HG02938 (cell line): ENCODE measurements around the gene GUK1.
"Not testable (repeated sequence)": the region's sequence is repeated elsewhere in the genome, so short reads cannot be mapped to it uniquely, and the experiment has no call there.

Experiments used
- ATAC-seq: cut with Tn5 transposase; IDR thresholded peaks from one replicate; pipeline ENCODE4 v1.9.1; 2021; ENCODE audit warnings: mild to moderate bottlenecking, moderate library complexity; ENCODE audit not compliant: unreplicated experiment

The GUK1 gene

GRCh38 chr1:228104526-228105269 lies 35.4 kb upstream of the GUK1 start:
- no peak for ATAC-seq

- ATAC-seq: no peak
Observed at GRCh38 chr1:228105270-228105995, 34.6 kb upstream of the GUK1 start.

GRCh38 chr1:228105996-228106799 lies 33.9 kb upstream of the GUK1 start:
- no peak for ATAC-seq

- ATAC-seq: no peak
Observed at GRCh38 chr1:228106800-228107054, 33.4 kb upstream of the GUK1 start.

- no peak for ATAC-seq
Observed at GRCh38 chr1:228107636-228108035, 32.4 kb upstream of the GUK1 start.

GRCh38 chr1:228108055-228108690 lies 31.9 kb upstream of the GUK1 start:
- ATAC-seq: no peak

DNA sequence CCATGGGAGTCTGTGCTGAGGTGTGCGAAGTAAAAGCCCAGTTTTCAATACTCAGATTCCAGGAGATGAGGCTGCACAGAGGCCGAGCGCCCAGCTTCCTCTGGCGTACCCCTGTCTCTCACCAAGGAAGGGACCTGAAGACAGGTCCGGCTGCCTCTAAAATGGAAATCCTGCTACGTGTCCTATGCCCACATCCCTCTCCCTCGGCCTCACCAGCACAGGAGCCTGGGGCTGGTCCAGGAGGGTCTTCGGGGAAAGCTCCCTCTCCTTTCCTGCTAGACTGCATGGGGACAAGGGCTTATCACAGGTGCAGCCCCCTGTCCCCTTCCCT lies 31.4 kb upstream of the GUK1 start:
- no peak for ATAC-seq

DNA sequence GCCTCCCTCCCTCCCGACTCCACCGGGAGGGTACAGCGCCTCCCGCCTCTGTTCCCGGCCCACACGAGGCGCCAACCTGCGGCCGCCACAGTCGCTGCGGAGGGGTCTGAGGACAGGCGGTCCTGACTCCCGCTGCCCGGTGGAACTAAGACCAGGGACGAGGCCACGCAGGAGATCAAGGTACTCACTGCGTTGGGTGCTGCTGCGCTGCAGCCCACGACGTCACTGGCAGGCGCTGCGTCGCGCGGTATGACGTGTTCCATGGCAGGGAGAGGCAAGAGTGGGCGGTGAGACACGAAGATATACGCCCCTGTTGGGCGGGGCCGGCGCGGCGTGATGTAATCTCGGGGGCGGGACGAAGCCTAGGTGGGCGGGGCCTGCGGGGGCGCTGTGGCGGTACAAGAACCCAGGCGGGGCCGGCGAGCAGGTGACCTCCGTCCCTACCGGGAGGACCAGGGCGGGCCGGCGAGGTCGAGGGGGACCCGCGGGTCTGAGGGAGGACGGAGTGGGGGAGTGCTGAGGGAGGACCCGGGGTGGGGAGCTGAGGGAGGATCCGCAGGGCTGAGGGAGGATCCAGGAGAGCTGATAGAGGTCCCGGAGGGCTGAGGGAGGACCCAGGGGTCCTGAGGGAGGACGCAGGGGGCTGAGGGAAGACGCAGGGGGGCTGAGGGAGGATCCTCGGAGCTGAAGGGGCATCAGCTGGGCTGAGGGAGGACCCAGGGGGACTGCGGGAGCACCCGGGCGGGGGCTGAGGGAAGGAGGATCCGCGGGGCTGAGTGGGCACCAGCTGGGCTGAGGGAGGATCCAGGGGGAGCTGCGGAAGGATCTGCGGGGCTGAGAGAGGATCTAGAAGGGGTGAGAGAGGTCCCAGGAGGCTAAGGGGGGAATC lies 30.8 kb upstream of the GUK1 start, which contains the start of gene MRPL55:
MRPL55 (minus strand) TSS at position 227 of the 889 bp plus-strand sequence. CDS start 1,039 bp downstream, outside the sequence.
- peak; percentile 89 for ATAC-seq

DNA sequence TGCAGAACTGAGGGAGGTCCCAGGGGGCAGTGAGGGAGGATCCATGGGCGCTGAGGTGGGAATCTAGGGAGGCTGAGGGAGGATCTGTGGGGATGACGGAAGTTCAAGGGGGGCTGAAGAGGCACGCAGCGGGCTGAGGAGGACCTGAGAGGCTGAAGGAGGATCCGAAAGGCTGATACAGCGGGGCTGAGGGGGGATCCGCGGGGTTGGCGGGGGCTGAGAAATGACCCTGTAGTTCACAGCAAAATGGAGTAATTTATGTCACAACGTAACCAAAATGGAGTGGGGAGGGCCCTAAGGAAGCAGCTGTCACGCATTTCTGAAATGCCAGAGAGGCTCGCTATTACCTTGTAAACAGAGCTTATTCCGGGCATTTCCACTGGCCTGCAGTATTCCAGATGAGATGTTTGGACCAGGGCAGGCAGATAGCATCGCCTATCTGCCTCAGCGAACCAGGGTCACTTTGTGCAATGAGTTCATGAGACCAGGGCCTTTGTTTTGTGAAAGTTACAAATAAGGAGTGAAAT lies 30.1 kb upstream of the GUK1 start:
- ATAC-seq: no peak

GRCh38 chr1:228110556-228110955 lies 29.5 kb upstream of the GUK1 start:
- ATAC-seq: no peak

GRCh38 chr1:228111315-228111714 lies 28.8 kb upstream of the GUK1 start:
- not testable (repeated sequence) for ATAC-seq

GRCh38 chr1:228112167-228112566 lies 27.9 kb upstream of the GUK1 start:
- ATAC-seq: no peak

- ATAC-seq: no peak
Observed at GRCh38 chr1:228112617-228113016, 27.5 kb upstream of the GUK1 start.

GRCh38 chr1:228114827-228115226 lies 25.3 kb upstream of the GUK1 start:
- ATAC-seq: no peak

DNA sequence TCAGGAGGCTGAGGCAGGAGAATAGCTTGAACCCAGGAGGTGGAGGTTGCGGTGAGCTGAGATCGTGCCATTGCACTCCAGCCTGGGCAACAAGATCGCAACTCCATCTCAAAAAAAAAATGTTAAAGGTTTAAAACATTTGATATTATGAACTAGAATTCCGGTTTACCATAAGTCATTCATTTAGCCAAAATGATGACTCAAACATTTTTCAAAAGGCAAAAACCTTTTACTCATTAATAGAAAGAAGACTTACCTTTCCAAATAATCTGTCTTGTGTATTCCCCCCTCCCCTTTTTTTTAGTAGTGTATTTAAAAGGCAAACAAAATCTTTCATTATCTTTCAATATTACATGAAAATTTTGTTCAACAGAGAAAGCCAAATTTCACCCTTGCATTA lies 22.7 kb upstream of the GUK1 start:
- ATAC-seq: no peak

DNA sequence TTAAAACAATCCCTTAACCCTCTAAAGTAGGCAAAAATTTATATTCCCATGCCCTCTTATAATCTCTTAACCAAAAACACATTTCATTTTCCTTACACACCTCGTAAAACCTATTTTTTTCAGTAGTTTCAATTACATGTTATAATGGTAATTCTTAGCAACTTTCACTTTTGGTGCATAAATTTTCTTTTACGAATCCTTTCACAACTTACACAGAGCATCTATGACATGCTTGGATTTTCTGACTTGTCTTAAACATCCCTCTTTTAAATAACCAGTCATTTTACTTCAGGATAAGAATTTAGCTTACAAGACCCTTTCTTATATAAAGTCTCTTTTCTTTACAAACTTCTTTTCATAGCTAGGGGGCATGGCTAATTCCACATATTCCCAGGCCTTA lies 22.0 kb upstream of the GUK1 start:
- no peak for ATAC-seq

GRCh38 chr1:228120351-228120750 lies 19.7 kb upstream of the GUK1 start:
- no peak for ATAC-seq

DNA sequence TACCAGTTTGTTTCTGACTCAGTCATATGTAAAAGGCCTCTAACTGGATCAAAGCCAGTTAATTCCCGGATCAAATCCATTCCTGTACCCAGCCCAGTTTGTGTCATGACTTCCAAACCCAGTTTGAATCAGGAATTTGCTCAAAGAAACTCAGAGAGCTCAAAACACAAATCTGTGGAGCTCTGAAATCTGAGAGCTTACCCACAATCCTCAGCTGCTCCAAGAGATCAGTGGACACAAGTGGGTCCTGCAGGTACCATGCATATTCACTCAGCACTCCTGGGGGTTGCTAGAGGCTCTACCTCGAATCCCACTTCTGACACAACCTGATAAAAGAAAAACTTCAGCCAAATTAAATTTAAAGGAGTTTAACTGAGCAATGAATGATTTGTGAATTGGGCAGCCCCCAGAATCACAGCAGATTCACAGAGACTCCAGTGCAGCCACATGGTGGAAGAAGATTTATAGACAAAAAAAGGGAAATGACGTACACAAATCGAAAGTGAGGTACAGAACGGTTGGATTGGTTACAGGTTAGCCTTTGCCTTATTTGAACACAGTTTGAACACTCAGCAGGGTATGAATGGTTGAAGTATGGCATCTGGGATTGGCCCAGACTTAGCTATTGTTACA lies 19.1 kb upstream of the GUK1 start:
- ATAC-seq: no peak

- ATAC-seq: no peak
Observed at GRCh38 chr1:228122921-228123441, 17.1 kb upstream of the GUK1 start.

- ATAC-seq: no peak
Observed at GRCh38 chr1:228123505-228123904, 16.6 kb upstream of the GUK1 start.
